Stimulated activated CD8-positive, alpha-beta memory T cell treated with anti-CD3 and anti-CD28 coated beads, Interleukin-4, amount 100 ng/mL, for 1 hour (primary cell): ENCODE measurements around the gene ECT2.
"Not testable (repeated sequence)": the region's sequence is repeated elsewhere in the genome, so short reads cannot be mapped to it uniquely, and the experiment has no call there.

Source experiments
- DNase-seq, 2 donors: peaks; one replicate each; pipeline ENCODE4 v3.0.0-alpha.2; 2020; ENCODE audit warnings: low read depth in 2 of 2, low spot score in 1 of 2

Gene ECT2, protein sequence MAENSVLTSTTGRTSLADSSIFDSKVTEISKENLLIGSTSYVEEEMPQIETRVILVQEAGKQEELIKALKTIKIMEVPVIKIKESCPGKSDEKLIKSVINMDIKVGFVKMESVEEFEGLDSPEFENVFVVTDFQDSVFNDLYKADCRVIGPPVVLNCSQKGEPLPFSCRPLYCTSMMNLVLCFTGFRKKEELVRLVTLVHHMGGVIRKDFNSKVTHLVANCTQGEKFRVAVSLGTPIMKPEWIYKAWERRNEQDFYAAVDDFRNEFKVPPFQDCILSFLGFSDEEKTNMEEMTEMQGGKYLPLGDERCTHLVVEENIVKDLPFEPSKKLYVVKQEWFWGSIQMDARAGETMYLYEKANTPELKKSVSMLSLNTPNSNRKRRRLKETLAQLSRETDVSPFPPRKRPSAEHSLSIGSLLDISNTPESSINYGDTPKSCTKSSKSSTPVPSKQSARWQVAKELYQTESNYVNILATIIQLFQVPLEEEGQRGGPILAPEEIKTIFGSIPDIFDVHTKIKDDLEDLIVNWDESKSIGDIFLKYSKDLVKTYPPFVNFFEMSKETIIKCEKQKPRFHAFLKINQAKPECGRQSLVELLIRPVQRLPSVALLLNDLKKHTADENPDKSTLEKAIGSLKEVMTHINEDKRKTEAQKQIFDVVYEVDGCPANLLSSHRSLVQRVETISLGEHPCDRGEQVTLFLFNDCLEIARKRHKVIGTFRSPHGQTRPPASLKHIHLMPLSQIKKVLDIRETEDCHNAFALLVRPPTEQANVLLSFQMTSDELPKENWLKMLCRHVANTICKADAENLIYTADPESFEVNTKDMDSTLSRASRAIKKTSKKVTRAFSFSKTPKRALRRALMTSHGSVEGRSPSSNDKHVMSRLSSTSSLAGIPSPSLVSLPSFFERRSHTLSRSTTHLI

GRCh38 chr3:172750368-172751174 is at the start of gene ECT2:
Gene ECT2, plus strand, starts transcription at chr3:172750726. Its CDS starts 3,805 bp downstream, at chr3:172754531.
- peak; percentile 91 to 95 for DNase-seq

GRCh38 chr3:172700936-172701455 is 49.5 kb upstream of the ECT2 start:
- no peak for DNase-seq

DNA sequence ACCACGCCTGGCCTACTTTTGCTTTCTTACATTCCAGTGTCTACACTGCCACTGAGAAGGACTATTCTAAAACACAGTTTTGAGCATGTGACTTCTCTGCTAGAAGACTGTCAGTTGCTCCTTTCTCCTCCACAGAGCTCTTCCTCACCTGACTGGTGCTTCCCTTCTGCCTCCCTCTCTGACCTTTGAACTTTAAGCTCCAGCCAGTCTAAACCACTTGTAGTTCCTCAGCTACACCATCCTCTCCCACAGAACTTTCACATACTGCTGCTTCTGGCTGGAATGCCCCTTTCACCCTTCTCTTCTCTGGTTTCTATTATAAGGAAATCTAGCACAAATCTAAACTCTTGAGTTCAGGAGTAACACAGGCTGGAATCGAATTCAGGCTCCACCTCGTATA is 48.8 kb upstream of the ECT2 start:
- DNase-seq = no peak

DNA sequence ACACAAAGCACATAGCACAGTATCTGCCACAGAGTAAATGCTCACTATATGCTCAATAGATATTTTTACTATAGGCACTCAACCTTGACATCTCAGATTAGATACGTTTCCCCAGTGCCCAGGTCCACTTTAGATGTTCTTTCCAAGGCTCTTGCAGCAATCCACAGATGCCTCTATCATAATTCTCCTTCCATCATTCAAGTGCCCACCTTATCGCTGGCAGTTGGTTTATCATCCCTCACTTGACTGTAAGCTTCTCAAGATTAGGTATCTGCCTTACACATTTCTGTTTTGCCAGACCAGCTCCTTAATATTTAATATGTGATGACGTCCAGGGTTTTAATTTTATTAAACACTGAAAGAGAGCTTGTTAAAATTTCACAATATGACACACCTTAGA is 48.3 kb upstream of the ECT2 start:
- DNase-seq = no peak

DNA sequence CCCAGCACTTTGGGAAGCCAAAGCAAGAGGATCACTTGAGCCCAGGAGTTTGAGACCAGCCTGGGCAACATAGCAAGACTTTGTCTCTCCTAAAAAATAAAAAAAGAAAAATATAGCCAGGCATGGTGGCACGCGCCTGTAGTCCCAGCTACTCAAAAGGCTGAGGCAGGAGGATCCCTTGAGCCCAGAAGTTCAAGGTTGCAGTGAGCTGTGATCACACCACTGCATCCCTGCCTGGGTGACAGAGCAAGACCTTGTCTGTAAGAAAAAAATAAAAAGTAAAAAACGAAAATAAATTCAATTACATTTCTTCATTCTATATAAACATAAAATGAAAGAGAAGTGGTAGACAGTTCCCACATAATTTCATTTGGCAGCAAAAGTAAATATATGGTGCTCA is 47.8 kb upstream of the ECT2 start:
- not testable (repeated sequence) for DNase-seq

DNA sequence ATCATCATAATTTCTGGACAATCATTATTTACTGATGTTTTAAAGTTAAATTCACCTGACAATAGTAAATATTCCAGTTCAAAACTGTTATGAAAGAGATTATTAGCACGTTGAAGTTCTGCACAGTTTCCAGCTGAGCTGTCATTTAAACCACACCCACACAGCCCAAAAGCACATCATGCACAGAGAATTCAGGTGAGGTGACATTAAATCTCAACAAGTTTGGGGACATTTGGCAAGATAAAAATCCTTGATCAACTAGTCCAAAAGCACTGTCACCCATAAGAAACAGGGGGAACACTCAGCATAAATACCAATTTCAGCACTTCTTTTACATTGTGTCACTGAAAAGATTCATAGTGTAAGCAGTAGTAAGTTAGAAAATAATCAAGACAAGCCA is 46.5 kb upstream of the ECT2 start:
- no peak for DNase-seq

DNA sequence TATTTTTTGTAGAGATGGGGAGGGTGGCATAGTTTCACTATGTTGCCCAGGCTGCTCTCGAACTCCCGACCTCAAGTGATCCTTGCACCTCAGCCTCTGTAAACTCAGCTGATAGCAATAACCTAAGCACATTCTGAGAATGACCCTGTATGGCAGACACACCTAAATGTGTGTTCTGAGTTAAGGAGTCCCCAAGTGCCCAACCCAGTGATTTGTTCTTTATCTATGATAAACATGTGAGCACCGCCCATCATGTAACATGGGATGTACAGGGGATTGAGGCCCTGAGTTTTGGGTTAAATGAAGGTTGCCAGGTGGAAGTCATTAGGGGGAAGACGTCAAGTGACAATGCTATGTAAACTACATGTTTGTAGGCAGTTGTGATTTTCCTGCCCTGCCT is 45.4 kb upstream of the ECT2 start:
- DNase-seq = no peak

DNA sequence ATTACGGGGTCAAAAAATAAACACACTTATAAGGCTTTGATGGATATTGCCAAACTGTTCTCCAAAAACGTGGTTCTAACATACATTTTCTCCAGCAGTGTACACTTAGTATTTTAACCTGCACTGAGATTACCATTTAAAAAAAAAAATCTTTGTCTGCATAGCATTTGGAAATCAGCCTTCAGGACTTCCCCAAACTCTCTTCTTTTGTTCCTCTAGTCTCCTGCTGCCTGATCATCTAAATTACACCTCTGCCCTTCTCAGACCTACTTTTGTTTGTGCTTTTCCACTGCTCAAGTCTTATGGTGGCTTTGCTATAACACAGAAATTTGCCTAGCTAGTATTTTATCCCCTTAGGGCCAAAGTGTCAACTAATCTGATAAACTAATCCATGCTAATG is 43.5 kb upstream of the ECT2 start:
- no peak for DNase-seq

DNA sequence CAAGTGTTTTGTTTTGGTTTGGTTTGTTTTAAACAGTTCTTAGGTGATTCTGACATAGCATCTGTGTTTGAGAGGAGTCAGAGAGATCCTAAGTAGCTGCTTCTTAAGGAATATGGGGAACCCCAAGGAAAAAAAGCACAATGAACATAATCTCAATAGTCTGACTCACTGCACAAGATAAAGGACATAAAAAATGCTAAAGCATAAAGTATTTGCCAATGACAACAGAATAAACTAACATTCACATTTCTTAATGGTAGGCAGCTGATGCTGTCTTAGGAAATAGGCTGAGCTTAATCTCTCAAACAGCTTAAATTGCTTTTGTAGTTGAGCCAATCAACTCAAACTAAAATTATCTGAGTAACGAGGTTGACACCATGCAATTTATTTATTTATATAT is 42.6 kb upstream of the ECT2 start:
- no peak for DNase-seq

GRCh38 chr3:172708921-172709773 is 41.4 kb upstream of the ECT2 start:
- DNase-seq = no peak

- DNase-seq = no peak
Observed at GRCh38 chr3:172709774-172710663, 40.5 kb upstream of the ECT2 start.

- peak; percentile 40 to 46 for DNase-seq
Observed at GRCh38 chr3:172710664-172711453, 39.7 kb upstream of the ECT2 start, which contains the start of gene NCEH1. Gene NCEH1, minus strand, starts transcription at chr3:172711067. Its CDS starts 83 bp downstream, at chr3:172710984.

GRCh38 chr3:172711454-172711795 is 39.1 kb upstream of the ECT2 start:
- no peak for DNase-seq

- DNase-seq = no peak
Observed at GRCh38 chr3:172713316-172713715, 37.2 kb upstream of the ECT2 start.

GRCh38 chr3:172716476-172716875 is 34.0 kb upstream of the ECT2 start:
- no peak for DNase-seq

- no peak for DNase-seq
Observed at GRCh38 chr3:172717493-172718088, 32.9 kb upstream of the ECT2 start.

DNA sequence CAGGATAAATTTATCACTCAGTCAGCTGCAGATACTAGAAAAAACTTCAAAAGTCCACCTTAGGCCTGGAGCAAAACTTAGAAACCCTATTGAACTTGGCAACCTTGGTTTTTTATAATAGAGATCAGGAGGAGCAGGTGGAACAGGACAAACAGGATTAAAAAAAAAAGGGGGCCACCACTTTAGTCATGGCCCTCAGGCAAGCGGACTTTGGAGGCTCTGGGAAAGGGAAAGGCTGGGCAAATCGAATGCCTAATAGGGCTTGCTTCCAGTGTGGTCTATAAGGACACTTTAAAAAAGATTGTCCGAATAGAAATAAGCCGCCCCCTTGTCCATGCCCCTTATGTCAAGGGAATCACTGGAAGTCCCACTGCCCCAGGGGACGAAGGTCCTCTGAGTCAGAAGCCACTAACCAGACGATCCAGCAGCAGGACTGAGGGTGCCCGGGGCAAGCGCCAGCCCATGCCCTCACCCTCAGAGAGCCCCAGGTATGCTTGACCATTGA is 27.9 kb upstream of the ECT2 start:
- not testable (repeated sequence) for DNase-seq

DNA sequence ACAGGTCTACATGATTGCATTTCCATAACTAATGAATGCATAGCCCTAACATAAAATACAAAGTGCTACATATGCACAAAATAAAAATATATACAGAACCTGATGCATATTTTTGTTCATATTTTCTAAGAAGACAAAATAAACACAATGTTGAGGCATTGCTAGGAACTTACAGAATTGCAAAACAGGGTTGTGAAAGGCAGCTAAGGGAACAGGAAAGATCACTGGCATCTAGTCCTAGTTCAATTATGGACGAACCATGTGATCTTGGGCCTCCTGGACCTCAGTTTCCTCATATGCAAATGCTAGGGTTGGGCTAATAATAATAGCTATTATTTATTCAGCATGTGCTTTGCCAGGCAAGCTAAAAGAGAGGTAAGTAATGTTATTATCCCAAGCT is 24.1 kb upstream of the ECT2 start:
- DNase-seq = no peak
